ENCODE measurements around the gene NPRL2.

Gene NPRL2

GRCh38 chr3:50374363-50375257 lies 24.0 kb upstream of the NPRL2 start:
- TF ChIP-seq TCF12 (IDR thresholded peaks at IDR 0.05; ENCODE audit: low read depth) (no peak), TEAD4 (IDR thresholded peaks at IDR 0.05) (no peak), EGR1 (IDR thresholded peaks at IDR 0.05) (no peak), CEBPB (IDR thresholded peaks at IDR 0.05) (no peak), MAX (IDR thresholded peaks at IDR 0.05) (no peak), TAF1 (IDR thresholded peaks at IDR 0.05; ENCODE audit: low read depth) (no peak), USF1 (IDR thresholded peaks at IDR 0.05) (no peak), NFIC (IDR thresholded peaks at IDR 0.05) (no peak), RAD21 (IDR thresholded peaks at IDR 0.05; ENCODE audit: low read depth) (no peak), FOXM1 (IDR thresholded peaks at IDR 0.05; ENCODE audit: borderline replicate concordance, low read depth) (no peak), REST (IDR thresholded peaks at IDR 0.05; ENCODE audit: low read depth) (no peak), CREB1 (IDR thresholded peaks at IDR 0.05; ENCODE audit: low read depth) (no peak), YY1 (IDR thresholded peaks at IDR 0.05; ENCODE audit: low read depth) (no peak), ZBTB7A (IDR thresholded peaks at IDR 0.05; ENCODE audit: low read depth) (no peak)

GRCh38 chr3:50373146-50374051 lies 22.8 kb upstream of the NPRL2 start:
- TF ChIP-seq TCF12 (IDR thresholded peaks at IDR 0.05; ENCODE audit: low read depth) (no peak), RAD21 (IDR thresholded peaks at IDR 0.05; ENCODE audit: low read depth) (no peak), NFIC (IDR thresholded peaks at IDR 0.05) (no peak), TAF1 (IDR thresholded peaks at IDR 0.05; ENCODE audit: low read depth) (no peak), YY1 (IDR thresholded peaks at IDR 0.05; ENCODE audit: low read depth) (no peak), CEBPB (IDR thresholded peaks at IDR 0.05) (no peak), USF1 (IDR thresholded peaks at IDR 0.05) (no peak), TEAD4 (IDR thresholded peaks at IDR 0.05) (no peak), FOXM1 (IDR thresholded peaks at IDR 0.05; ENCODE audit: borderline replicate concordance, low read depth) (no peak), EP300 (IDR thresholded peaks at IDR 0.05; ENCODE audit: borderline replicate concordance) (no peak), EGR1 (IDR thresholded peaks at IDR 0.05) (no peak), CREB1 (IDR thresholded peaks at IDR 0.05; ENCODE audit: low read depth) (no peak), MAX (IDR thresholded peaks at IDR 0.05) (no peak), ZBTB7A (IDR thresholded peaks at IDR 0.05; ENCODE audit: low read depth) (no peak), REST (IDR thresholded peaks at IDR 0.05; ENCODE audit: low read depth) (no peak)

- TF ChIP-seq TCF12 (IDR thresholded peaks at IDR 0.05; ENCODE audit: low read depth) (no peak), FOXM1 (IDR thresholded peaks at IDR 0.05; ENCODE audit: borderline replicate concordance, low read depth) (no peak), REST (IDR thresholded peaks at IDR 0.05; ENCODE audit: low read depth) (no peak), ZBTB7A (IDR thresholded peaks at IDR 0.05; ENCODE audit: low read depth) (no peak), USF1 (IDR thresholded peaks at IDR 0.05) (no peak), NFIC (IDR thresholded peaks at IDR 0.05) (no peak), RAD21 (IDR thresholded peaks at IDR 0.05; ENCODE audit: low read depth) (no peak), EP300 (IDR thresholded peaks at IDR 0.05; ENCODE audit: borderline replicate concordance) (no peak), CREB1 (IDR thresholded peaks at IDR 0.05; ENCODE audit: low read depth) (no peak), TAF1 (IDR thresholded peaks at IDR 0.05; ENCODE audit: low read depth) (no peak), YY1 (IDR thresholded peaks at IDR 0.05; ENCODE audit: low read depth) (no peak), TEAD4 (IDR thresholded peaks at IDR 0.05) (no peak), CEBPB (IDR thresholded peaks at IDR 0.05) (no peak), MAX (IDR thresholded peaks at IDR 0.05) (no peak), EGR1 (IDR thresholded peaks at IDR 0.05) (no peak)
These were observed 21.8 kb upstream of the NPRL2 start for GRCh38 chr3:50372349-50372748.

Measured in Ishikawa (cell line).